Stimulated activated CD8-positive, alpha-beta memory T cell treated with anti-CD3 and anti-CD28 coated beads, Interleukin-2, amount 100 ng/mL, for 48 hours (primary cell): ENCODE results near the gene NFKB1.

Experiments
- DNase-seq, 2 donors: peaks; one replicate each; pipeline ENCODE4 v3.0.0-alpha.2; 2020; ENCODE audit warnings: low read depth in 2 of 2

NFKB1 gene

GRCh38 chr4:102624505-102624904, 123.3 kb downstream of the NFKB1 start:
- DNase-seq: no peak

GRCh38 chr4:102625232-102625930, 124.2 kb downstream of the NFKB1 start:
- DNase-seq: peak in 1 of 2 donors; percentile 45

GRCh38 chr4:102627831-102628523, 126.8 kb downstream of the NFKB1 start:
- DNase-seq: no peak

GRCh38 chr4:102629673-102630072, 128.5 kb downstream of the NFKB1 start:
- DNase-seq: no peak

- DNase-seq: no peak
These were observed 130.5 kb downstream of the NFKB1 start for GRCh38 chr4:102631616-102632015.

- no peak for DNase-seq
These were observed 131.3 kb downstream of the NFKB1 start for GRCh38 chr4:102632241-102633065.

GRCh38 chr4:102633100-102633499, 131.9 kb downstream of the NFKB1 start:
- DNase-seq: no peak

- no peak for DNase-seq
These were observed 136.2 kb downstream of the NFKB1 start for GRCh38 chr4:102637391-102637790.

GRCh38 chr4:102638621-102639020, 137.5 kb downstream of the NFKB1 start:
- DNase-seq: no peak

GRCh38 chr4:102639598-102639997, 138.4 kb downstream of the NFKB1 start:
- no peak for DNase-seq

GRCh38 chr4:102640669-102641068, 139.5 kb downstream of the NFKB1 start:
- DNase-seq: no peak

- no peak for DNase-seq
These were observed 140.6 kb downstream of the NFKB1 start for GRCh38 chr4:102641793-102642192.

- no peak for DNase-seq
These were observed 141.6 kb downstream of the NFKB1 start for GRCh38 chr4:102642631-102643298.

- no peak for DNase-seq
These were observed 146.0 kb downstream of the NFKB1 start for GRCh38 chr4:102647117-102647516.

GRCh38 chr4:102657206-102657605, 156.0 kb downstream of the NFKB1 start:
- DNase-seq: no peak

GRCh38 chr4:102663073-102663472, 161.9 kb downstream of the NFKB1 start:
- no peak for DNase-seq

GRCh38 chr4:102665527-102665926, 164.4 kb downstream of the NFKB1 start:
- no peak for DNase-seq
